ENCODE data around the gene PCDHGA10.
"Not testable (repeated sequence)": the region's sequence is repeated elsewhere in the genome, so short reads cannot be mapped to it uniquely, and the experiment has no call there.

DNA sequence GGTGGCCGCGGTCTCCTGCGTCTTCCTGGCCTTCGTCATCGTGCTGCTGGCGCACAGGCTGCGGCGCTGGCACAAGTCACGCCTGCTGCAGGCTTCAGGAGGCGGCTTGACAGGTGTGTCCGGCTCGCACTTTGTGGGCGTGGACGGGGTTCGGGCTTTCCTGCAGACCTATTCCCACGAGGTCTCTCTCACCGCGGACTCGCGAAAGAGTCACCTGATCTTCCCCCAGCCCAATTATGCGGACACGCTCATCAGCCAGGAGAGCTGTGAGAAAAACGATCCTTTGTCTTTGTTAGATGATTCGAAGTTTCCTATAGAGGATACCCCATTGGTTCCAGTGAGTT, 2.5 kb downstream of the PCDHGA10 start:
- TF ChIP-seq, protein P1, sequence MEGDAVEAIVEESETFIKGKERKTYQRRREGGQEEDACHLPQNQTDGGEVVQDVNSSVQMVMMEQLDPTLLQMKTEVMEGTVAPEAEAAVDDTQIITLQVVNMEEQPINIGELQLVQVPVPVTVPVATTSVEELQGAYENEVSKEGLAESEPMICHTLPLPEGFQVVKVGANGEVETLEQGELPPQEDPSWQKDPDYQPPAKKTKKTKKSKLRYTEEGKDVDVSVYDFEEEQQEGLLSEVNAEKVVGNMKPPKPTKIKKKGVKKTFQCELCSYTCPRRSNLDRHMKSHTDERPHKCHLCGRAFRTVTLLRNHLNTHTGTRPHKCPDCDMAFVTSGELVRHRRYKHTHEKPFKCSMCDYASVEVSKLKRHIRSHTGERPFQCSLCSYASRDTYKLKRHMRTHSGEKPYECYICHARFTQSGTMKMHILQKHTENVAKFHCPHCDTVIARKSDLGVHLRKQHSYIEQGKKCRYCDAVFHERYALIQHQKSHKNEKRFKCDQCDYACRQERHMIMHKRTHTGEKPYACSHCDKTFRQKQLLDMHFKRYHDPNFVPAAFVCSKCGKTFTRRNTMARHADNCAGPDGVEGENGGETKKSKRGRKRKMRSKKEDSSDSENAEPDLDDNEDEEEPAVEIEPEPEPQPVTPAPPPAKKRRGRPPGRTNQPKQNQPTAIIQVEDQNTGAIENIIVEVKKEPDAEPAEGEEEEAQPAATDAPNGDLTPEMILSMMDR (conservative IDR thresholded peaks at IDR 0.05; ENCODE audit: low read length) = not testable (repeated sequence)
- TF ChIP-seq EZH2phosphoT487 (IDR thresholded peaks at IDR 0.05; ENCODE audit: borderline replicate concordance, low read depth, low read length) = not testable (repeated sequence)

Measured in OCI-LY7 (cell line).